ENCODE results near the gene TPX2.

The TPX2 gene

GRCh38 chr20:31833931-31834521 lies 94.9 kb downstream of the TPX2 start:
- no peak for DNase-seq (ENCODE audit: low read depth)

GRCh38 chr20:31835554-31835953 lies 96.5 kb downstream of the TPX2 start:
- no peak for DNase-seq (ENCODE audit: low read depth)

- peak; percentile 20 for DNase-seq (ENCODE audit: low read depth)
Observed at GRCh38 chr20:31835977-31836852, 97.1 kb downstream of the TPX2 start.

GRCh38 chr20:31836853-31837608 lies 97.9 kb downstream of the TPX2 start:
- DNase-seq (ENCODE audit: low read depth) = no peak

- no peak for DNase-seq (ENCODE audit: low read depth)
Observed at GRCh38 chr20:31837896-31838397, 98.9 kb downstream of the TPX2 start.

- DNase-seq (ENCODE audit: low read depth) = no peak
Observed at GRCh38 chr20:31838646-31839292, 99.7 kb downstream of the TPX2 start.

GRCh38 chr20:31839782-31840487 lies 100.8 kb downstream of the TPX2 start:
- DNase-seq (ENCODE audit: low read depth) = no peak

- DNase-seq (ENCODE audit: low read depth) = no peak
Observed at GRCh38 chr20:31840906-31841816, 102.1 kb downstream of the TPX2 start.

GRCh38 chr20:31841928-31842327 lies 102.8 kb downstream of the TPX2 start:
- no peak for DNase-seq (ENCODE audit: low read depth)

- no peak for DNase-seq (ENCODE audit: low read depth)
Observed at GRCh38 chr20:31842471-31843157, 103.5 kb downstream of the TPX2 start.

GRCh38 chr20:31843288-31843687 lies 104.2 kb downstream of the TPX2 start:
- no peak for DNase-seq (ENCODE audit: low read depth)

GRCh38 chr20:31843881-31844280 lies 104.8 kb downstream of the TPX2 start:
- DNase-seq (ENCODE audit: low read depth) = no peak

GRCh38 chr20:31844737-31845299 lies 105.7 kb downstream of the TPX2 start:
- no peak for DNase-seq (ENCODE audit: low read depth)

GRCh38 chr20:31845300-31845863 lies 106.3 kb downstream of the TPX2 start, which contains the start of gene FOXS1:
Gene FOXS1 (minus strand): TSS chr20:31845604. CDS start chr20:31845542, 62 bp downstream.
- no peak for DNase-seq (ENCODE audit: low read depth)

GRCh38 chr20:31846793-31847138 lies 107.7 kb downstream of the TPX2 start:
- no peak for DNase-seq (ENCODE audit: low read depth)

- DNase-seq (ENCODE audit: low read depth) = no peak
Observed at GRCh38 chr20:31848088-31848999, 109.3 kb downstream of the TPX2 start.

GRCh38 chr20:31849306-31849930 lies 110.3 kb downstream of the TPX2 start:
- DNase-seq (ENCODE audit: low read depth) = no peak
